GM12878 (cell line): ENCODE measurements around the gene MCFD2. TPM values are rescaled to one million over a fixed set of nuclear protein-coding genes. Genes with fewer than 3 reads are reported as not detected.
"Not testable (repeated sequence)": the region's sequence is repeated elsewhere in the genome, so short reads cannot be mapped to it uniquely, and the experiment has no call there.

Source experiments
- ATAC-seq: fragments of 200-7000 bp; cut with Tn5 transposase; 3 replicates; pipeline ENCODE4 v1.9.1; 2020; ENCODE audit warnings: mild to moderate bottlenecking, moderate library complexity
- BruUV-seq: library from RNA; stranded (reverse); fragments of 400-500 nt; replicated peaks from 2 replicates; lab custom pipeline; 2021; lab: Mats Ljungman, UMichigan
- CTCF ChIA-PET: fragments of 300-600 bp; sonication (Branson Sonifier 250); formaldehyde crosslinking; extraction: SDS; loops from one replicate; lab custom pipeline; 2021; ENCODE audit warnings: inconsistent platforms; lab: Yijun Ruan, JAX
- POLR2A ChIA-PET: fragments of 350-600 bp; formaldehyde crosslinking; extraction: SDS; loops from one replicate; lab custom pipeline; 2021; ENCODE audit warnings: inconsistent platforms; lab: Charles Lee
- RAD21 ChIA-PET: fragments of 300-600 bp; sonication (Branson Sonifier 250); formaldehyde crosslinking; loops from one replicate; lab custom pipeline; 2023; ENCODE audit warnings: antibody characterized with exemption; ENCODE audit not compliant: unreplicated experiment; lab: Charles Lee
- SMC1A ChIA-PET: fragments of 300-600 bp; sonication (Branson Sonifier 250); formaldehyde crosslinking; loops from one replicate; lab custom pipeline; 2023; ENCODE audit not compliant: unreplicated experiment, uncharacterized antibody; lab: Charles Lee
- DNase-seq: peaks from one replicate; pipeline ENCODE4 v3.0.0-alpha.2; 2011; ENCODE audit warnings: low read depth, low spot score
- FAIRE-seq: peaks from 3 replicates; lab custom pipeline; 2011; peaks lifted over from hg19 to GRCh38; lab: Jason Lieb, UNC
- H2AFZ ChIP-seq: 2 replicates; pipeline ENCODE4 v1.6.0; 2011; ENCODE audit warnings: low read depth, low read length, control low read depth; ENCODE audit not compliant: control insufficient read depth
- H3K27ac ChIP-seq: 2 replicates; pipeline ENCODE4 v1.5.1; 2011; ENCODE audit warnings: control low read depth; ENCODE audit not compliant: control insufficient read depth, insufficient read depth
- H3K27me3 ChIP-seq, 2 experiments: replicated peaks in 1 of 2; 2 replicates each; pipeline versions ENCODE4 v1.6.0 to v1.6.1; 2011; ENCODE audit warnings: low read length in 1 of 2; ENCODE audit not compliant: control insufficient read depth in 2 of 2, insufficient read depth in 2 of 2
- H3K36me3 ChIP-seq, 2 experiments: 2 replicates each; pipeline ENCODE4 v1.5.1; 2011; ENCODE audit warnings: low read length in 1 of 2; ENCODE audit not compliant: control insufficient read depth in 2 of 2, insufficient read depth in 2 of 2
- H3K4me1 ChIP-seq: 2 replicates; pipeline ENCODE4 v1.6.1; 2011; ENCODE audit warnings: mild to moderate bottlenecking, low read length, moderate library complexity, mixed read lengths; ENCODE audit not compliant: control insufficient read depth, insufficient read depth
- H3K4me2 ChIP-seq: 2 replicates; pipeline ENCODE4 v1.6.0; 2011; ENCODE audit warnings: control low read depth; ENCODE audit not compliant: control insufficient read depth, insufficient read depth
- H3K4me3 ChIP-seq: fragments of 200-600 bp; sonication (generic); 2 replicates; pipeline ENCODE4 v1.5.1; 2016
- H3K79me2 ChIP-seq: 2 replicates; pipeline ENCODE4 v1.6.0; 2011; ENCODE audit warnings: low read length; ENCODE audit not compliant: control insufficient read depth, insufficient read depth
- H3K9ac ChIP-seq: 2 replicates; pipeline ENCODE4 v1.8.0; 2011; ENCODE audit warnings: low read length, control low read depth, mixed read lengths; ENCODE audit not compliant: control insufficient read depth, insufficient read depth
- H3K9me3 ChIP-seq: replicated peaks from 3 replicates; pipeline ENCODE4 v1.5.1; 2011; ENCODE audit warnings: mild to moderate bottlenecking, low read length; ENCODE audit not compliant: control insufficient read depth, insufficient read depth
- H4K20me1 ChIP-seq: 2 replicates; pipeline ENCODE4 v1.6.0; 2011; ENCODE audit not compliant: control insufficient read depth, insufficient read depth
- ESRRA ChIP-seq: IDR thresholded peaks from 2 replicates; pipeline ENCODE4 v1.6.1; 2012; ENCODE audit warnings: mild to moderate bottlenecking, low read length, improper control_type of control experiment
- SIN3A ChIP-seq: IDR thresholded peaks from 2 replicates; pipeline ENCODE4 v1.6.1; 2012; ENCODE audit warnings: low read depth, low read length, improper control_type of control experiment
- WGBS: methylation state at CpG from one replicate; pipeline ENCODE4 v1.1.6; 2016; ENCODE audit warnings: low lambda C conversion rate; ENCODE audit not compliant: insufficient replicate concordance, insufficient coverage; ENCODE audit errors: missing lambda C conversion rate; 5-methylcytosine and 5-hydroxymethylcytosine counted together
- in situ Hi-C: fragments of 300-500 bp; cut with MboI; formaldehyde crosslinking; loops from 9 replicates; pipeline ENCODE4 v1.14.3; 2018; ENCODE audit warnings: mixed read lengths
- intact Hi-C: fragments of 100-400 bp; cut with micrococcal nuclease; formaldehyde crosslinking; loops from one replicate; pipeline ENCODE4 v1.14.2; 2022; ENCODE audit not compliant: unreplicated experiment
- polyA plus RNA-seq, 11 experiments: library from polyadenylated mRNA; depleted of rRNA in 4 of 11; unstranded in 6 of 11; stranded (reverse) in 5 of 11; fragments of >200 nt; fragmentation: Nextera tagmentation in 4 of 11; fragmentation: Illumina TruSeq in 1 of 11; extraction: Ambion mirVana in 4 of 11; extraction: Trizol in 1 of 11; gene quantifications; 1 replicate in 1 of 11; 2 replicates in 10 of 11; pipeline versions ENCODE4 v1.2.1 to v1.2.3, GENCODE V29; 2011 to 2016; ENCODE audit warnings: inconsistent platforms in 2 of 11, missing spikeins in 2 of 11, low read depth in 1 of 11
- total RNA-seq, 4 experiments: library from RNA; depleted of rRNA in 3 of 4; stranded (reverse); fragments of >200 nt in 3 of 4; fragmentation: Illumina TruSeq in 1 of 4; extraction: Trizol in 1 of 4; gene quantifications; 2 replicates each; pipeline versions ENCODE4 v1.2.1 to v1.2.3, GENCODE V29; 2013 to 2021

Gene MCFD2
- total and polyA plus RNA-seq, 10 of the 15 experiments (the other 5 are each of a cell fraction or from before 2014, with no cell fraction given): 35.0 to 57.3 (median 40.3) TPM

- Histone ChIP-seq H3K4me1 (peaks cover 8% of the 10 kb centered on the region), H3K9me3 (no peaks in the 10 kb centered on the region), H3K27me3 (no peaks in the 10 kb centered on the region), H3K4me3 (no peak overlapping the region), H3K27ac (no peak overlapping the region), H3K4me2 (no peak overlapping the region), H3K9ac (no peak overlapping the region), H3K36me3 (peaks cover 9 to 25% of the 10 kb centered on the region in 2 experiments), H4K20me1 (0 out of 2 replicates have a peak, but pooled peaks cover 5% of the 10 kb centered on the region), H3K79me2 (peaks cover 5% of the 10 kb centered on the region), H2AFZ (no peak overlapping the region)
- intact Hi-C loops: no loop called here
- in situ Hi-C loops: no loop called here
- ChIA-PET CTCF (interaction anchor here (1.7 to 3.2 kb wide), 3 partner anchors 10 to 27 kb away, joined by 3 to 13 read pairs (median 4); no protein-coding TSS in a partner anchor), SMC1A (interaction anchor here (1.1 to 1.2 kb wide), 3 partner anchors 33 to 590 kb away, joined by 3 to 4 read pairs (median 3); no protein-coding TSS in a partner anchor), RAD21 (interaction anchor here (0.9 to 1.3 kb wide), 3 partner anchors 20 to 414 kb away, joined by 3 to 7 read pairs (median 3); no protein-coding TSS in a partner anchor), POLR2A (interaction anchor here (1.6 kb wide), 1 partner anchor 35 kb away, joined by 5 read pairs; no protein-coding TSS in a partner anchor)
- no peak for ATAC-seq
- no peak for DNase-seq
- WGBS: 55% methylated on average over 4 of the region's 4 CpGs
- no TSS peak for BruUV-seq
- FAIRE-seq: no peak
- TF ChIP-seq SIN3A (no peak), ESRRA (no peak)
Measured at GRCh38 chr2:46909150-46909549, 6.5 kb downstream of the MCFD2 start.

- 91% methylated on average over 10 of the region's 10 CpGs for WGBS
- H3K9ac ChIP-seq, ATAC-seq, H3K9me3 ChIP-seq, H3K4me3 ChIP-seq, RAD21 ChIA-PET, intact Hi-C loops, H3K27ac ChIP-seq, in situ Hi-C loops, H4K20me1 ChIP-seq, SMC1A ChIA-PET, H3K27me3 ChIP-seq, H3K4me1 ChIP-seq, DNase-seq, H2AFZ ChIP-seq, H3K4me2 ChIP-seq, BruUV-seq, H3K79me2 ChIP-seq, POLR2A ChIA-PET, CTCF ChIA-PET: not testable (repeated sequence)
- peaks cover 9 to 22% of the 10 kb centered on the region in 2 experiments for H3K36me3 ChIP-seq
- FAIRE-seq: peak; percentile 65
Measured at GRCh38 chr2:46904908-46905678, 10.5 kb downstream of the MCFD2 start.
